Endothelial cell of umbilical vein (primary cell): ENCODE data around the gene HIRA. TPM values are rescaled to one million over a fixed set of nuclear protein-coding genes. Genes with fewer than 3 reads are reported as not detected.

Source experiments
- BruUV-seq: library from RNA; stranded (reverse); fragments of 400-500 nt; replicated peaks from 2 replicates; lab custom pipeline; 2021; lab: Mats Ljungman, UMichigan
- CTCF ChIA-PET: fragments of 300-600, 350-600 bp; sonication (Branson Sonifier 250); formaldehyde crosslinking; loops from one replicate; lab custom pipeline; 2021; ENCODE audit warnings: antibody characterized with exemption, inconsistent platforms; lab: Charles Lee
- POLR2A ChIA-PET: fragments of 300-600, 350-600 bp; sonication (Branson Sonifier 250); formaldehyde crosslinking; loops from one replicate; lab custom pipeline; 2021; ENCODE audit warnings: antibody characterized with exemption, inconsistent platforms; lab: Charles Lee
- DNase-seq: peaks from one replicate; pipeline ENCODE4 v3.0.0-alpha.2; 2011; ENCODE audit warnings: low read depth, low spot score
- FAIRE-seq: peaks from 2 replicates; lab custom pipeline; 2011; peaks lifted over from hg19 to GRCh38; lab: Jason Lieb, UNC
- H2AFZ ChIP-seq: 2 replicates; pipeline ENCODE4 v1.6.0; 2012; ENCODE audit warnings: low read depth, low read length, control low read depth, inconsistent platforms
- H3K27ac ChIP-seq: 2 replicates; pipeline ENCODE4 v1.5.1; 2011; ENCODE audit warnings: low read depth, mild to moderate bottlenecking, control low read depth, low read length, moderate library complexity; ENCODE audit not compliant: insufficient read depth
- H3K27me3 ChIP-seq, 2 experiments: 2 replicates each; pipeline versions ENCODE4 v1.6.0 to v1.6.1; 2011; ENCODE audit warnings: low read length in 2 of 2, mixed read lengths in 1 of 2; ENCODE audit not compliant: control insufficient read depth in 2 of 2, insufficient read depth in 2 of 2
- H3K36me3 ChIP-seq, 2 experiments: 2 replicates in 1 of 2; 3 replicates in 1 of 2; pipeline ENCODE4 v1.5.1; 2011; ENCODE audit warnings: low read length in 2 of 2, mild to moderate bottlenecking in 1 of 2, moderate library complexity in 1 of 2; ENCODE audit not compliant: control insufficient read depth in 2 of 2, insufficient read depth in 2 of 2; ENCODE audit errors: extremely low read depth in 1 of 2
- H3K4me1 ChIP-seq: 3 replicates; pipeline ENCODE4 v1.5.1; 2011; ENCODE audit warnings: mild to moderate bottlenecking, low read length; ENCODE audit not compliant: control insufficient read depth, insufficient read depth; ENCODE audit errors: extremely low read depth
- H3K4me2 ChIP-seq: 2 replicates; pipeline ENCODE4 v1.6.1; 2011; ENCODE audit warnings: low read length, control low read depth, mixed read lengths; ENCODE audit not compliant: insufficient read depth
- H3K4me3 ChIP-seq, 3 experiments: fragments of 200-600 bp in 1 of 3; sonication (generic), shearing (Covaris generic) in 1 of 3; replicated peaks in 1 of 3; 2 replicates each; pipeline ENCODE4 v1.5.1; 2011 to 2016; ENCODE audit warnings: control low read depth in 3 of 3, low read length in 3 of 3, mild to moderate bottlenecking in 2 of 3, inconsistent platforms in 1 of 3, low read depth in 1 of 3, moderate library complexity in 1 of 3; ENCODE audit not compliant: insufficient read depth in 1 of 3
- H3K79me2 ChIP-seq: 2 replicates; pipeline ENCODE4 v1.6.0; 2012; ENCODE audit warnings: low read length, inconsistent platforms; ENCODE audit not compliant: control insufficient read depth, insufficient read depth
- H3K9ac ChIP-seq: replicated peaks from 2 replicates; pipeline ENCODE3; 2011; ENCODE audit warnings: low read length, control low read depth; ENCODE audit not compliant: insufficient read depth; ENCODE audit errors: extremely low read depth
- H3K9me1 ChIP-seq: replicated peaks from 3 replicates; pipeline ENCODE4 v1.6.0; 2011; ENCODE audit warnings: mild to moderate bottlenecking, low read length; ENCODE audit not compliant: control insufficient read depth, insufficient read depth; ENCODE audit errors: extremely low read depth
- H3K9me3 ChIP-seq: replicated peaks from 2 replicates; pipeline ENCODE4 v1.5.1; 2012; ENCODE audit warnings: low read length, inconsistent platforms; ENCODE audit not compliant: control insufficient read depth, insufficient read depth
- H4K20me1 ChIP-seq: replicated peaks from 2 replicates; pipeline ENCODE3; 2011; ENCODE audit warnings: mild to moderate bottlenecking, low read length; ENCODE audit not compliant: control insufficient read depth, insufficient read depth; ENCODE audit errors: extremely low read depth
- CTCF ChIP-seq, 2 donors: IDR thresholded peaks; 1 replicate in 1 of 2; 2 replicates in 1 of 2; pipeline ENCODE4 v1.5.1; 2011; ENCODE audit warnings: low read length in 2 of 2, mild to moderate bottlenecking in 2 of 2, moderate library complexity in 2 of 2, control low read depth in 1 of 2, inconsistent platforms in 1 of 2, low read depth in 1 of 2; ENCODE audit not compliant: insufficient read depth in 1 of 2; ENCODE audit errors: extremely low read depth in 1 of 2
- EZH2 ChIP-seq: IDR thresholded peaks from 2 replicates; pipeline ENCODE4 v1.6.1; 2012; ENCODE audit warnings: borderline replicate concordance, low read depth, mild to moderate bottlenecking, moderate library complexity, low read length, inconsistent platforms; ENCODE audit not compliant: severe bottlenecking
- FOS ChIP-seq: IDR thresholded peaks from 2 replicates; pipeline ENCODE4 v1.6.1; 2011; ENCODE audit warnings: mild to moderate bottlenecking, low read length, moderate library complexity, borderline replicate concordance; ENCODE audit not compliant: insufficient read depth
- GATA2 ChIP-seq: IDR thresholded peaks from 2 replicates; pipeline ENCODE4 v1.7.0; 2011; ENCODE audit warnings: low read depth, mild to moderate bottlenecking, moderate library complexity, mixed read lengths, low read length; ENCODE audit not compliant: insufficient read length, insufficient read depth
- JUN ChIP-seq: IDR thresholded peaks from 2 replicates; pipeline ENCODE4 v1.6.1; 2011; ENCODE audit warnings: borderline replicate concordance, low read depth; ENCODE audit not compliant: insufficient read length, insufficient read depth
- MAX ChIP-seq: IDR thresholded peaks from 2 replicates; pipeline ENCODE4 v1.6.1; 2011; ENCODE audit not compliant: insufficient read depth, insufficient read length
- MYC ChIP-seq: IDR thresholded peaks from one replicate; pipeline ENCODE4 v1.6.1; 2011; ENCODE audit warnings: mild to moderate bottlenecking, low read depth, low read length
- POLR2A ChIP-seq: IDR thresholded peaks from 2 replicates; pipeline ENCODE4 v1.6.1; 2012; ENCODE audit warnings: low read depth, mild to moderate bottlenecking, control low read depth, low read length
- POLR2AphosphoS5 ChIP-seq: IDR thresholded peaks from 2 replicates; pipeline ENCODE4 v1.6.1; 2012; ENCODE audit warnings: low read depth, mild to moderate bottlenecking, control low read depth, low read length, moderate library complexity; ENCODE audit not compliant: insufficient read depth
- dilution Hi-C: fragments of 300-500 bp; cut with MboI; formaldehyde crosslinking; loops from one replicate; pipeline ENCODE4 v1.15.0; 2019; ENCODE audit warnings: low sequenced_read_pairs; ENCODE audit not compliant: extremely low pct_ligation_motif_present
- intact Hi-C: fragments of 100-400 bp; cut with micrococcal nuclease; formaldehyde crosslinking; loops from one replicate; pipeline ENCODE4 v1.10.0; 2022
- polyA plus RNA-seq, 4 experiments: library from polyadenylated mRNA; depleted of rRNA in 3 of 4; stranded (reverse) in 3 of 4; unstranded in 1 of 4; fragments of >200 nt; gene quantifications; 2 replicates each; pipeline versions ENCODE4 v1.2.1 to v1.2.3, GENCODE V29; 2011 to 2012; ENCODE audit warnings: missing spikeins in 1 of 4
- total RNA-seq: library from RNA; stranded (reverse); gene quantifications from 2 replicates; pipeline ENCODE4 v1.2.3, GENCODE V29; 2021

Gene HIRA
- total and polyA plus RNA-seq, 2 donors (not counting 3 experiments of a cell fraction or from before 2014, with no cell fraction given): 17.3 to 27.7 TPM

GRCh38 chr22:19343470-19343869 is 88.1 kb downstream of the HIRA start:
- no peak overlapping the region for H3K27ac ChIP-seq
- no peaks in the 10 kb centered on the region for H3K9me3 ChIP-seq
- no peaks in the 10 kb centered on the region for H3K27me3 ChIP-seq
- dilution Hi-C loops (no loop called here), intact Hi-C loops (no loop called here)
- H3K79me2 ChIP-seq: no peaks in the 10 kb centered on the region
- H3K36me3 ChIP-seq: peaks cover 0 to 7% of the 10 kb centered on the region in 2 experiments
- no TSS peak for BruUV-seq
- no peaks in the 10 kb centered on the region for H4K20me1 ChIP-seq
- H2AFZ ChIP-seq: no peak overlapping the region
- ChIA-PET POLR2A (no interaction called here), CTCF (no interaction called here)
- DNase-seq: no peak
- H3K4me1 ChIP-seq: no peaks in the 10 kb centered on the region
- H3K9ac ChIP-seq: no peak overlapping the region
- H3K4me3 ChIP-seq: no peak overlapping the region
- H3K9me1 ChIP-seq: no peaks in the 10 kb centered on the region
- no peak overlapping the region for H3K4me2 ChIP-seq
- no peak for FAIRE-seq
- no peak for TF ChIP-seq GATA2
- no peak for TF ChIP-seq MYC
- no peak for TF ChIP-seq EZH2
- TF ChIP-seq JUN: no peak
- no peak for TF ChIP-seq FOS
- TF ChIP-seq CTCF (IDR thresholded peaks at IDR 0.05; ENCODE audit: extremely low read depth in 1 of 2, insufficient read depth in 1 of 2, low read depth in 1 of 2, low read length in 2 of 2): no peak
- TF ChIP-seq MAX: no peak
- TF ChIP-seq POLR2A: no peak
- no peak for TF ChIP-seq POLR2AphosphoS5
